ENCODE results near the gene TUBG1. TPM values are rescaled to one million over a fixed set of nuclear protein-coding genes. Genes with fewer than 3 reads are reported as not detected.

The TUBG1 gene
- total and polyA plus RNA-seq, 2 of the 4 experiments (the other 2 are of a cell fraction): 38.9 to 94.5 TPM

- H3K14ac ChIP-seq (replicated peaks; ENCODE audit: low read depth, low read length): no peak overlapping the region
- H3K27ac ChIP-seq (ENCODE audit: insufficient read depth, low read length): no peak overlapping the region
- H3K9me3 ChIP-seq (ENCODE audit: control insufficient read depth, insufficient read depth, low read length): no peaks in the 10 kb centered on the region
- intact Hi-C loops (cut with micrococcal nuclease): loop anchor here (2.0 to 5.0 kb wide), 3 partner anchors 31 to 71 kb away; partner anchors contain the start of genes PSMC3IP and TUBG2
- H3K36me3 ChIP-seq (ENCODE audit: control insufficient read depth, insufficient read depth, low read length): peaks cover 11% of the 10 kb centered on the region
- ChIA-PET POLR2A (ENCODE audit: unreplicated experiment) (no interaction called here), CTCF (interaction anchor here (0.7 to 1.4 kb wide), 2 partner anchors 66 to 72 kb away, joined by 3 read pairs; no protein-coding TSS in a partner anchor)
- no peak overlapping the region for H2BK20ac ChIP-seq (ENCODE audit: low read depth, low read length)
- no peak overlapping the region for H2BK120ac ChIP-seq (ENCODE audit: low read depth, low read length)
- no peak overlapping the region for H4K8ac ChIP-seq (ENCODE audit: low read depth in 2 of 2, low read length in 2 of 2)
- ATAC-seq (ENCODE audit: low read depth) (no peak), DNase-seq (no peak)
- no peaks in the 10 kb centered on the region for H3K27me3 ChIP-seq (ENCODE audit: control insufficient read depth, insufficient read depth, low read length)
- no peak overlapping the region for H3K9ac ChIP-seq (ENCODE audit: low read depth, low read length)
- no peak overlapping the region for H4K91ac ChIP-seq (ENCODE audit: insufficient read depth, low read depth, low read length)
- no peak overlapping the region for H2BK15ac ChIP-seq (ENCODE audit: low read depth, low read length)
- in situ Hi-C loops (cut with MboI; ENCODE audit: low sequenced_read_pairs): no loop called here
- BruUV-seq (replicated peaks): no TSS peak
- no peak overlapping the region for H3K4me3 ChIP-seq (ENCODE audit: insufficient read depth, low read depth, low read length)
- H4K5ac ChIP-seq (ENCODE audit: low read depth, low read length): no peak overlapping the region
- dilution Hi-C loops (cut with HindIII; ENCODE audit: low sequenced_read_pairs, unreplicated experiment): no loop called here
- WGBS, 2 experiments (ENCODE audit: extremely low coverage in 2 of 2, insufficient read length in 1 of 2): no CpG with 5 or more reads among the region's 3 CpGs
- H2BK5ac ChIP-seq (ENCODE audit: low read depth, low read length, poor library complexity, severe bottlenecking): no peak overlapping the region
- H3K4me2 ChIP-seq (ENCODE audit: low read depth, low read length): peak overlapping the region; percentile 96; the same call in 1 of the 2 replicates
- H3K79me1 ChIP-seq (ENCODE audit: low read depth in 1 of 2, low read length in 2 of 2): peaks cover 15 to 71% of the 10 kb centered on the region in 2 experiments
- H3K18ac ChIP-seq (ENCODE audit: low read depth, low read length): no peak overlapping the region
- H4K20me1 ChIP-seq (ENCODE audit: insufficient read depth, low read length): peaks cover 52% of the 10 kb centered on the region
- no peak overlapping the region for H2AK5ac ChIP-seq (ENCODE audit: low read depth, low read length)
- no peak overlapping the region for H2AK9ac ChIP-seq (replicated peaks; ENCODE audit: low read depth, low read length, poor library complexity)
- H3K4ac ChIP-seq (ENCODE audit: low read depth, low read length): no peak overlapping the region
- peaks cover 7% of the 10 kb centered on the region for H3K9me1 ChIP-seq (ENCODE audit: insufficient read depth, low read length)
- no peak overlapping the region for H3K56ac ChIP-seq (ENCODE audit: extremely low read depth, insufficient read depth, low read length)
- no peak overlapping the region for H3K23ac ChIP-seq (ENCODE audit: low read depth, low read length)
- H2AFZ ChIP-seq (replicated peaks; ENCODE audit: low read length, poor library complexity): no peak overlapping the region
- TF ChIP-seq MAFK (IDR thresholded peaks at IDR 0.05; ENCODE audit: low read depth, low read length) (no peak), USF2 (IDR thresholded peaks at IDR 0.05; ENCODE audit: low read depth, low read length) (no peak), BHLHE40 (IDR thresholded peaks at IDR 0.05; ENCODE audit: low read depth, low read length) (no peak), CHD1 (IDR thresholded peaks at IDR 0.05; ENCODE audit: low read depth, low read length) (no peak), CTCF (conservative IDR thresholded peaks at IDR 0.05; ENCODE audit: low read depth, low read length) (no peak), SMC3 (IDR thresholded peaks at IDR 0.05; ENCODE audit: low read depth, low read length) (no peak), MAZ (IDR thresholded peaks at IDR 0.05; ENCODE audit: borderline replicate concordance, low read depth, low read length) (no peak), RCOR1 (IDR thresholded peaks at IDR 0.05; ENCODE audit: insufficient replicate concordance, low read length) (no peak), POLR2A (IDR thresholded peaks at IDR 0.05; ENCODE audit: low read depth, low read length) (no peak), RFX5 (IDR thresholded peaks at IDR 0.05; ENCODE audit: low read depth, low read length) (no peak)
- H3K4me1 ChIP-seq (ENCODE audit: control insufficient read depth, insufficient read depth, low read length): peaks cover 3% of the 10 kb centered on the region
Measured at GRCh38 chr17:42607769-42608168, 1.7 kb upstream of the TUBG1 start.
